ENCODE results near the gene MRPL23. TPM values are rescaled to one million over a fixed set of nuclear protein-coding genes. Genes with fewer than 3 reads are reported as not detected.

The MRPL23 gene
- total and polyA plus RNA-seq, 4 donors: 34.8 to 250 (median 107) TPM

DNA sequence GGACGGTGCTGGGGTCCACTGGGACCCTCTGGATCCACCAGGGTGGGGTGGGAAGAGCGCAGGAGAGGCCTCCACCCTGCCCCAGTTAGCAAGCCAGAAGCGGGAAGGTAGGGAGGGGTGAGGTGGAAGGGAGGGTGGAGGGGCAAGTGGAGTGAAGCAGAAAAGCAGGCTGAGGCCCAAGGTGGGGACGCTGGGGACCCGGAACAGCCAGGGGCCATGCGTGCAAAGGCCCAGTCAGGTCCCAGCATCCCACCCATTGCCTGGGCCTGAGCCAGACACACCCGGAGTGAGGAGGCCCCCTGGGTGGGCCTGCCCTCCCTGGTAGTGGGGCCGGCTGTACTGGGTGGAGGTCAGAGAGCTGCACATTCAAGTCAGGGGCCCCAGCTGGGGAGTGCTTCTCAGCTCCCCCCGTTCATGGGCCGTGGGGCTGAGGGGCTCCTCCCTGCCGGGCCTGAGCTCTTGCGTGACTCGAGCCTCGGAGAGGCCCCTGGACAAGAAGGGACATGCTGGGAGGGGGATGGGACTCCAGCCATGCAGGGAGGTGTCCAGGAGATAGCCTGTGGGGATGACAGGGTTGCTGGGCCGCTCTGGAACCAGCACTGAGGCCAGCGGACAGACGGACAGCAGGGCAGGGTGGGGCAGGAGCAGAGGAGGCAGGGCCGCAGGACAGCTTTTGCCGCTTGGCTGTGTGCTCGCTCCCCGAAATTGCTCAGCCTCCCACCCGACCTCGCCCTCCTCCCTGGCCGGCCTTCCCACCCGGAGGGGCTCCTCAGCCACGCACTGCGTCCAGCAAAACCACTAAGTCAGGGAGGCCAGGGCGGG lies 19.9 kb upstream of the MRPL23 start:
- ATAC-seq (ENCODE audit: insufficient read depth, low FRiP score): no peak
- Histone ChIP-seq H3K27ac (ENCODE audit: low read depth in 1 of 2, low read length in 1 of 2) (peak overlapping the region in 1 of 2 donors; percentile 30), H3K9ac (ENCODE audit: insufficient read depth in 1 of 2, low read length in 2 of 2) (no peak overlapping the region), H3K9me3 (ENCODE audit: control insufficient read depth in 4 of 4, insufficient read depth in 3 of 4, low read length in 3 of 4) (no peaks in the 10 kb centered on the region), H3K27me3 (ENCODE audit: control insufficient read depth in 3 of 3, insufficient read depth in 3 of 3, low read length in 2 of 3) (no peaks in the 10 kb centered on the region), H3K36me3 (ENCODE audit: control insufficient read depth in 4 of 4, insufficient read depth in 4 of 4, low read length in 4 of 4) (no peaks in the 10 kb centered on the region), H3K4me3 (no peak overlapping the region), H3K4me1 (ENCODE audit: control insufficient read depth in 5 of 5, insufficient read depth in 5 of 5, low read length in 5 of 5) (peaks cover 0 to 37% (median 5%) of the 10 kb centered on the region in 5 donors)
- TF ChIP-seq, protein P1, sequence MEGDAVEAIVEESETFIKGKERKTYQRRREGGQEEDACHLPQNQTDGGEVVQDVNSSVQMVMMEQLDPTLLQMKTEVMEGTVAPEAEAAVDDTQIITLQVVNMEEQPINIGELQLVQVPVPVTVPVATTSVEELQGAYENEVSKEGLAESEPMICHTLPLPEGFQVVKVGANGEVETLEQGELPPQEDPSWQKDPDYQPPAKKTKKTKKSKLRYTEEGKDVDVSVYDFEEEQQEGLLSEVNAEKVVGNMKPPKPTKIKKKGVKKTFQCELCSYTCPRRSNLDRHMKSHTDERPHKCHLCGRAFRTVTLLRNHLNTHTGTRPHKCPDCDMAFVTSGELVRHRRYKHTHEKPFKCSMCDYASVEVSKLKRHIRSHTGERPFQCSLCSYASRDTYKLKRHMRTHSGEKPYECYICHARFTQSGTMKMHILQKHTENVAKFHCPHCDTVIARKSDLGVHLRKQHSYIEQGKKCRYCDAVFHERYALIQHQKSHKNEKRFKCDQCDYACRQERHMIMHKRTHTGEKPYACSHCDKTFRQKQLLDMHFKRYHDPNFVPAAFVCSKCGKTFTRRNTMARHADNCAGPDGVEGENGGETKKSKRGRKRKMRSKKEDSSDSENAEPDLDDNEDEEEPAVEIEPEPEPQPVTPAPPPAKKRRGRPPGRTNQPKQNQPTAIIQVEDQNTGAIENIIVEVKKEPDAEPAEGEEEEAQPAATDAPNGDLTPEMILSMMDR (IDR thresholded peaks at IDR 0.05; ENCODE audit: control extremely low read depth, extremely low read depth): no peak
- DNase-seq: peak; percentile 37 to 62 (median 53)
- 76 to 80% methylated on average over 24 to 28 of the region's 28 CpGs for WGBS, 2 donors

DNA sequence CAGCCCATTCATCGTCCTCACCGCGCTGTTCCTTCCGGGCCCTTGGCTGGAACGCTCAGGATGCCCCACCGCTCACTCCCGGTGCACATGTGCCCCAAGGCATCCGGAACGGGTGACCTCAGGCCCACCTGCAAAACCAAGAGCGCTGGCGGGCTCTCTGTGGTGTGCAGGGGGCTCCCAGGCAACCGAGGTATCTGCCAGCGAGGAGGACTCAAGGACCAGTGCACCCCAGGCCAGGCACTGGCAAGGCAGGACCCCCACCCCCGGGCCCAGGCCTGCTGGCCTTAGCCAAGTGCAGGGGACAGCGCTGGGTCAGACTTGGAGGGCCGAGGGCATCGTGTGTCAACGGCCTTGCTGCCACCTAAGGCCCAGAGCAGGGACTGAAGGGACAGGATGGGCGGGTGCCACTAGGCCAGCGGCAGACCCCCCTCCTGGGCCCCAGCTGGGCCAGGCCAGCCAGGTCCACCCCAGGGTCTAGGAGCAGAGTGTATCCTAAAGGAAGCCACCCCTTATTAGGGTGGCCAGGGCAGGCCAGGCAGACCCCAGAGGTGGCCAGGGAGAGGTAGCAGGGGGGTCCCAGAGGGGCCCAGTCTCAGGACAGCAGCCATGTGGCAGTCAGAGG lies 19.2 kb upstream of the MRPL23 start:
- H3K4me1 ChIP-seq (ENCODE audit: control insufficient read depth in 5 of 5, insufficient read depth in 5 of 5, low read length in 5 of 5): peaks cover 0 to 32% (median 5%) of the 10 kb centered on the region in 5 donors
- no peaks in the 10 kb centered on the region for H3K27me3 ChIP-seq (ENCODE audit: control insufficient read depth in 3 of 3, insufficient read depth in 3 of 3, low read length in 2 of 3)
- ATAC-seq (ENCODE audit: insufficient read depth, low FRiP score) (no peak), DNase-seq (no peak)
- whole genome bisulfite sequencing, 2 donors: 84 to 88% methylated on average over 20 of the region's 20 CpGs
- H3K9ac ChIP-seq (ENCODE audit: insufficient read depth in 1 of 2, low read length in 2 of 2): no peak overlapping the region
- no peaks in the 10 kb centered on the region for H3K36me3 ChIP-seq (ENCODE audit: control insufficient read depth in 4 of 4, insufficient read depth in 4 of 4, low read length in 4 of 4)
- no peak overlapping the region for H3K4me3 ChIP-seq
- TF ChIP-seq, protein P1 (IDR thresholded peaks at IDR 0.05; ENCODE audit: control extremely low read depth, extremely low read depth): no peak
- H3K9me3 ChIP-seq (ENCODE audit: control insufficient read depth in 4 of 4, insufficient read depth in 3 of 4, low read length in 3 of 4): no peaks in the 10 kb centered on the region
- H3K27ac ChIP-seq (ENCODE audit: low read depth in 1 of 2, low read length in 1 of 2): peak overlapping the region in 1 of 2 donors; percentile 30

DNA sequence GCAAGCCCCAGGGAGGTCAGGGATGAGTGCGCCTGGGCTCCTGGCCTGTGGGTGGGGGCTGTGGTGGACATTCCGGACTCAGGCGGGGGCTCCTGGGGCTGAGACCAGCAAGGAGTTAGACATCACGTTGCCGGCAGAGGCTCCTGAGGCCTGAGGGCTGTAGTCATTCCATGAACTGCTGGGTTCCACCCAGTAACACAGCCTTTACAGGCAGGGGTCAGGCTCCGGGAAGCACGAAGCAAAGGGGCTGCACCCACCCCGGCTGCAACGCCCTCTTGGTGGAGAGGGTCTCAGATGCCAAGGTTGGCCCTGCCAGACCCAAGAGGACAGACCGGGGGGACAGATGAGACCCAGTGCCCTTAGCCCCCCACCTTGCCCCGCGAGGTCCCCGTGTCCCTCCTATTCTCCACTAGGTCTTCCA lies 18.7 kb upstream of the MRPL23 start:
- H3K4me1 ChIP-seq (ENCODE audit: control insufficient read depth in 5 of 5, insufficient read depth in 5 of 5, low read length in 5 of 5): peaks cover 0 to 32% (median 5%) of the 10 kb centered on the region in 5 donors
- peak overlapping the region in 1 of 2 donors; percentile 30 for H3K27ac ChIP-seq (ENCODE audit: low read depth in 1 of 2, low read length in 1 of 2)
- H3K27me3 ChIP-seq (ENCODE audit: control insufficient read depth in 3 of 3, insufficient read depth in 3 of 3, low read length in 2 of 3): no peaks in the 10 kb centered on the region
- ATAC-seq (ENCODE audit: insufficient read depth, low FRiP score) (no peak), DNase-seq (no peak)
- no peak overlapping the region for H3K4me3 ChIP-seq
- TF ChIP-seq, protein P1 (IDR thresholded peaks at IDR 0.05; ENCODE audit: control extremely low read depth, extremely low read depth): no peak
- no peak overlapping the region for H3K9ac ChIP-seq (ENCODE audit: insufficient read depth in 1 of 2, low read length in 2 of 2)
- H3K9me3 ChIP-seq (ENCODE audit: control insufficient read depth in 4 of 4, insufficient read depth in 3 of 4, low read length in 3 of 4): peaks cover 0 to 2% (median 0%) of the 10 kb centered on the region in 4 donors
- 90 to 95% methylated on average over 13 of the region's 13 CpGs for WGBS, 2 donors
- H3K36me3 ChIP-seq (ENCODE audit: control insufficient read depth in 4 of 4, insufficient read depth in 4 of 4, low read length in 4 of 4): no peaks in the 10 kb centered on the region

All from lung (tissue), 12 donors.